DND-41 (cell line): ENCODE measurements around the gene MCM10.

Source experiments
- ATAC-seq: fragments of 200-7000 bp; cut with Tn5 transposase; 3 replicates; pipeline ENCODE4 v1.9.1; 2021; ENCODE audit warnings: low read depth; ENCODE audit not compliant: insufficient read depth
- DNase-seq: peaks from one replicate; pipeline ENCODE4 v3.0.0-alpha.2; 2020
- H2AFZ ChIP-seq: 2 replicates; pipeline ENCODE4 v1.6.0; 2012; ENCODE audit warnings: low read depth, low read length
- H3K27ac ChIP-seq: 2 replicates; pipeline ENCODE4 v1.5.1; 2012; ENCODE audit warnings: low read length, inconsistent platforms
- H3K27me3 ChIP-seq: fragments of 200-600 bp; sonication (generic); 2 replicates; pipeline ENCODE4 v1.6.0; 2012; ENCODE audit warnings: low read length, mild to moderate bottlenecking, inconsistent platforms; ENCODE audit not compliant: insufficient read depth, poor library complexity
- H3K36me3 ChIP-seq: 2 replicates; pipeline ENCODE4 v1.5.1; 2012; ENCODE audit warnings: low read length, inconsistent platforms; ENCODE audit not compliant: insufficient read depth
- H3K4me1 ChIP-seq: 2 replicates; pipeline ENCODE4 v1.5.1; 2012; ENCODE audit warnings: mild to moderate bottlenecking, low read length; ENCODE audit not compliant: insufficient read depth
- H3K4me2 ChIP-seq: 2 replicates; pipeline ENCODE4 v1.6.0; 2012; ENCODE audit warnings: mild to moderate bottlenecking, moderate library complexity, low read length, inconsistent platforms; ENCODE audit not compliant: insufficient read depth
- H3K4me3 ChIP-seq, 2 experiments: fragments of 200-600 bp in 1 of 2; shearing (Covaris generic) in 1 of 2; 2 replicates each; pipeline ENCODE4 v1.5.1; 2012 to 2016; ENCODE audit warnings: inconsistent platforms in 2 of 2, low read length in 2 of 2, mild to moderate bottlenecking in 2 of 2, low read depth in 1 of 2, moderate library complexity in 1 of 2
- H3K79me2 ChIP-seq: 2 replicates; pipeline ENCODE4 v1.6.0; 2012; ENCODE audit warnings: low read length, inconsistent platforms; ENCODE audit not compliant: insufficient read depth
- H3K9ac ChIP-seq: 2 replicates; pipeline ENCODE4 v1.6.0; 2012; ENCODE audit warnings: low read depth, mild to moderate bottlenecking, inconsistent platforms, low read length, moderate library complexity
- H3K9me3 ChIP-seq: 2 replicates; pipeline ENCODE4 v1.5.1; 2012; ENCODE audit warnings: low read length, moderate library complexity, mild to moderate bottlenecking, inconsistent platforms; ENCODE audit not compliant: insufficient read depth, severe bottlenecking
- H4K20me1 ChIP-seq: 2 replicates; pipeline ENCODE4 v1.6.0; 2012; ENCODE audit warnings: low read length; ENCODE audit not compliant: insufficient read depth
- EZH2 ChIP-seq: IDR thresholded peaks from 3 replicates; pipeline ENCODE4 v1.6.1; 2012; ENCODE audit warnings: borderline replicate concordance, low read depth, mild to moderate bottlenecking, moderate library complexity, low read length, inconsistent platforms; ENCODE audit not compliant: severe bottlenecking
- TF ChIP-seq, protein P1 (sequence below): IDR thresholded peaks from 2 replicates; pipeline ENCODE4 v1.5.1; 2012; ENCODE audit warnings: borderline replicate concordance, low read length, moderate library complexity, mild to moderate bottlenecking; ENCODE audit not compliant: poor library complexity, severe bottlenecking; ENCODE audit errors: extremely low read depth

MCM10 gene

DNA sequence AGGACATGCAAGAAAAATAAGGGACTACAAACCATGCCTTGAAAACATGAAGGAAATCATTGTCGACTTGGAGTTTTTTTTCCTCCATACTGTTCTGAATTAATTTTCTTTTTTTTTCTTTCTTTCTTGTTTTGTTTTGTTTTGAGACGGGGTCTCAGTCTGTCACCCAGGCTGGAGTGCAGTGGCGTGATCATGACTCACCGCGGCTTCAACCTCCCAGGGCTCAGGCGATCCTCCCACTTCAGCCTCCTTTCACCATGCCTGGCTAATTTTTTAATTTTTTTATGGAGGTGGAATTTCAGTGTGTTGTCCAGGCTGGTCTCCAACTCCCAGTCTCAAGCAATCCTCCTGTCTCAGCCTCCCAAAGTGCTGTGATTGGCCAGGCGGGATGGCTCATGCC, 61.2 kb downstream of the MCM10 start:
- ATAC-seq (no peak), DNase-seq (no peak)
- no peak overlapping the region for H3K27ac ChIP-seq
- H3K9ac ChIP-seq, result no peak overlapping the region
- H3K27me3 ChIP-seq, result no peaks in the 10 kb centered on the region
- H4K20me1 ChIP-seq, result no peaks in the 10 kb centered on the region
- H3K4me3 ChIP-seq, result no peak overlapping the region
- no peak overlapping the region for H3K4me2 ChIP-seq
- no peak overlapping the region for H2AFZ ChIP-seq
- no peaks in the 10 kb centered on the region for H3K4me1 ChIP-seq
- H3K36me3 ChIP-seq, result no peaks in the 10 kb centered on the region
- no peaks in the 10 kb centered on the region for H3K9me3 ChIP-seq
- TF ChIP-seq, protein P1, sequence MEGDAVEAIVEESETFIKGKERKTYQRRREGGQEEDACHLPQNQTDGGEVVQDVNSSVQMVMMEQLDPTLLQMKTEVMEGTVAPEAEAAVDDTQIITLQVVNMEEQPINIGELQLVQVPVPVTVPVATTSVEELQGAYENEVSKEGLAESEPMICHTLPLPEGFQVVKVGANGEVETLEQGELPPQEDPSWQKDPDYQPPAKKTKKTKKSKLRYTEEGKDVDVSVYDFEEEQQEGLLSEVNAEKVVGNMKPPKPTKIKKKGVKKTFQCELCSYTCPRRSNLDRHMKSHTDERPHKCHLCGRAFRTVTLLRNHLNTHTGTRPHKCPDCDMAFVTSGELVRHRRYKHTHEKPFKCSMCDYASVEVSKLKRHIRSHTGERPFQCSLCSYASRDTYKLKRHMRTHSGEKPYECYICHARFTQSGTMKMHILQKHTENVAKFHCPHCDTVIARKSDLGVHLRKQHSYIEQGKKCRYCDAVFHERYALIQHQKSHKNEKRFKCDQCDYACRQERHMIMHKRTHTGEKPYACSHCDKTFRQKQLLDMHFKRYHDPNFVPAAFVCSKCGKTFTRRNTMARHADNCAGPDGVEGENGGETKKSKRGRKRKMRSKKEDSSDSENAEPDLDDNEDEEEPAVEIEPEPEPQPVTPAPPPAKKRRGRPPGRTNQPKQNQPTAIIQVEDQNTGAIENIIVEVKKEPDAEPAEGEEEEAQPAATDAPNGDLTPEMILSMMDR, result no peak
- TF ChIP-seq EZH2, result no peak
- H3K79me2 ChIP-seq, result no peaks in the 10 kb centered on the region

DNA sequence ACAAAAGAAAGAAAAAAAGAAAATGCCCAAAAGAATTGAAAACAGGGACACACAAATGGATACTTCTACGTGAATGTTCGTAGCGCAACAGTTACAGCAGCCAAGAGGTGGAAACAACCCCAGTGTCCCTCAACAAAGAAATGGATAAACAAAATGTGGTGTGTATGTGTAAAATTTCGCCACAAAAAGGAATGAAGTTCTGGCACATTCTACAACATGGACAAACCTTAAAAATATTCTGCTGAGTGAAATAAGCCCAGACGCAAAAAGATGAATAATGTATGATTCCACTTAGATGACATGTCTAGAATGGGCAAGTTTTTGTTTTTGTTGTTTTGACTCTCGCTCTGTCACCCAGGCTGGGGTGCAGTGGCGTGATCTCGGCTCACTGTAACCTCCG, 61.9 kb downstream of the MCM10 start:
- Histone ChIP-seq H3K27me3 (no peaks in the 10 kb centered on the region), H3K36me3 (no peaks in the 10 kb centered on the region), H3K4me1 (no peaks in the 10 kb centered on the region), H3K9ac (no peak overlapping the region), H4K20me1 (no peaks in the 10 kb centered on the region), H2AFZ (no peak overlapping the region), H3K79me2 (no peaks in the 10 kb centered on the region), H3K9me3 (no peaks in the 10 kb centered on the region), H3K27ac (no peak overlapping the region), H3K4me2 (no peak overlapping the region), H3K4me3 (no peak overlapping the region)
- no peak for DNase-seq
- ATAC-seq, result no peak
- TF ChIP-seq, protein P1, result no peak
- TF ChIP-seq EZH2, result no peak

DNA sequence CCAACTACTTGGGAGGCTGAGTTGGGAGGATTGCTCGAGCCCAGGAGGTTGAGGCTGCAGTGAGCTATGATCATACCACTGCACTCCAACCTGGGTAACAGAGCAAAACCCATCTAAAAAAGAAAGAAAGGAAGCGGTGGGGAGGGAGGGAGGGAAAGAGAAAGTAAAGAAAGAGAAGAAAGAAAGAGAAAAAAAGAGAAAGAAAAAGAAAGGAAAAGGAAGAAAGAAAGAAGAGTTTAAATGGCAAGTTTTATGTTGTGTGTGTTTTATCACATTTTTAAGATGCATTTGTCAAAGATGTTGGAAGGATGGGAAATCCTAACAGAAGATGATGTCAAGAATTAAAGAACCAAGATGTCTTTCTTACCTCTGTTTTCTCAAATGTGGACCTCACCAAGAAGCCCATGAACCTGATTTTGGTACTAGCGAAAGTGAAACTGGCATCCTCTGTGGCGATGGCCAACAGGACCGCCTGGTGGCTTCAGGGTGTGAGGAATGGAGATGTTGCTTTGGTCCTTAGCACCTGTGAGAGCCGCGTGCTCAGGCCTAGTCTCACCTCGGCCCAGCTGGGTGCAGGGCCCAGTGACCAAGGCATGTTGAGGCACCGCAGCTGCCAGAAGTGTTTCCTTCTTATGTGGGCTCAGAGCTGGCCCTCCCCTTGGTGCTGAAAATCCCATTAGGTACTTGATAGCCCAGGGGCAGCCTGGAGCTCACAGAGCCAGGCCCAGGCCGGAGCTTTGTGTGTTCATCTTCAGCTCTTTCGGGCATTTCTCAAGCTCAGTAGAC, 63.0 kb downstream of the MCM10 start:
- no peak overlapping the region for H3K4me2 ChIP-seq
- H3K9ac ChIP-seq, result no peak overlapping the region
- no peaks in the 10 kb centered on the region for H3K4me1 ChIP-seq
- no peaks in the 10 kb centered on the region for H3K9me3 ChIP-seq
- no peaks in the 10 kb centered on the region for H3K36me3 ChIP-seq
- H3K79me2 ChIP-seq, result no peaks in the 10 kb centered on the region
- DNase-seq, result peak; percentile 20
- H2AFZ ChIP-seq, result no peak overlapping the region
- H3K27ac ChIP-seq, result no peak overlapping the region
- H3K27me3 ChIP-seq, result no peaks in the 10 kb centered on the region
- no peak overlapping the region for H3K4me3 ChIP-seq
- no peaks in the 10 kb centered on the region for H4K20me1 ChIP-seq
- ATAC-seq, result peak; percentile 73
- TF ChIP-seq, protein P1, result no peak
- no peak for TF ChIP-seq EZH2

DNA sequence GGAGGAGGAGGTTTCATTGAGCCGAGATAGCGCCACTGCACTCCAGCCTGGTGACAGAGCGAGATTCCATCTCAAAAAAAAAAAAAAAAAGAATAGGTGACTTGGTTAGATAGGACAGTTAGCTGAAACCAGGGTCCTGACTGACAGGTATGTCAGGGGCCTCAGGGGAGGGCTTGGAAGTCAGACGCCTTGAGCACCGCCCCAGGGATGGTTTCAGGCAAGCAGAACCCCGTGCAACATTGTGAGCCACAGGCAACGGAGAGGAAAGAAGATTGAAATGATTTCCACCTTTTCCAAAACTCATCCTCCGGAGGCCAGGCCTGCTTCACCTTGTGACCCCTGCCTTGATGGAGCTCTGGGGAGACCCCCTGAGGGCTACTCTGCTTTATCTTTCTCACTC, 64.2 kb downstream of the MCM10 start:
- H2AFZ ChIP-seq, result no peak overlapping the region
- H3K4me2 ChIP-seq, result no peak overlapping the region
- TF ChIP-seq EZH2, result no peak
- TF ChIP-seq, protein P1, result no peak
- no peak overlapping the region for H3K27ac ChIP-seq
- H3K9ac ChIP-seq, result no peak overlapping the region
- H3K79me2 ChIP-seq, result no peaks in the 10 kb centered on the region
- no peaks in the 10 kb centered on the region for H3K36me3 ChIP-seq
- H3K27me3 ChIP-seq, result no peaks in the 10 kb centered on the region
- H3K4me3 ChIP-seq, result no peak overlapping the region
- ATAC-seq (no peak), DNase-seq (no peak)
- no peaks in the 10 kb centered on the region for H3K4me1 ChIP-seq
- no peaks in the 10 kb centered on the region for H3K9me3 ChIP-seq
- no peaks in the 10 kb centered on the region for H4K20me1 ChIP-seq
